ENCODE results near the gene PLEKHA5.

DNA sequence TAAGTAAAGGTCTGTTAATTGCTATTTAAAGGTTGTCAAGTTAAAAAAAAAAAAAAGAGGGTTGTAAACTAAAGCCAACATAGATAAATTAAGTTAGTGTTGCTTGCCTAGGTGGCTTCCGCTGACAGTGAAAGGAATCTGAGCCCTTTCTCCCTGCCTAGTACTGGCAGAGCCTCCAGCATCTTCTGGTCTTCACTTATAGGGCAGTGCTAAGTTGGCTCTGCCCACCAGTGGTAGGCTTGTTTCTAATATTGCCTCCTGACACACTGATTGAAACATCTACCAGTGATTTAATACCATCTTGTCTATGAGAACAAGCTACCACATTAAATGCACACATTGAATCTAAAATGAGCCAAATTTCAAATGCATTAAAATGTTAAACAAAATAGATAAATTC is 39.7 kb downstream of the PLEKHA5 start:
- TF ChIP-seq CTCF (IDR thresholded peaks at IDR 0.05) (no peak), POLR2A (IDR thresholded peaks at IDR 0.05) (no peak), EP300 (IDR thresholded peaks at IDR 0.05) (no peak)
